OCI-LY1 (cell line): ENCODE results near the gene TTC38.

Experiments used
- EZH2 ChIP-seq: fragments of 200-600 bp; sonication (generic), shearing (Covaris generic); IDR thresholded peaks from 2 replicates; pipeline ENCODE4 v1.8.0; 2017; ENCODE audit warnings: borderline replicate concordance, mixed run types, mild to moderate bottlenecking, antibody characterized with exemption, low read length, moderate library complexity, mixed read lengths
- TF ChIP-seq, protein P1 (sequence below): fragments of 200-600 bp; sonication (generic), shearing (Covaris generic); IDR thresholded peaks from 2 replicates; pipeline ENCODE4 v1.5.1; 2017; ENCODE audit warnings: mild to moderate bottlenecking, antibody characterized with exemption, low read length, moderate library complexity, mixed read lengths

DNA sequence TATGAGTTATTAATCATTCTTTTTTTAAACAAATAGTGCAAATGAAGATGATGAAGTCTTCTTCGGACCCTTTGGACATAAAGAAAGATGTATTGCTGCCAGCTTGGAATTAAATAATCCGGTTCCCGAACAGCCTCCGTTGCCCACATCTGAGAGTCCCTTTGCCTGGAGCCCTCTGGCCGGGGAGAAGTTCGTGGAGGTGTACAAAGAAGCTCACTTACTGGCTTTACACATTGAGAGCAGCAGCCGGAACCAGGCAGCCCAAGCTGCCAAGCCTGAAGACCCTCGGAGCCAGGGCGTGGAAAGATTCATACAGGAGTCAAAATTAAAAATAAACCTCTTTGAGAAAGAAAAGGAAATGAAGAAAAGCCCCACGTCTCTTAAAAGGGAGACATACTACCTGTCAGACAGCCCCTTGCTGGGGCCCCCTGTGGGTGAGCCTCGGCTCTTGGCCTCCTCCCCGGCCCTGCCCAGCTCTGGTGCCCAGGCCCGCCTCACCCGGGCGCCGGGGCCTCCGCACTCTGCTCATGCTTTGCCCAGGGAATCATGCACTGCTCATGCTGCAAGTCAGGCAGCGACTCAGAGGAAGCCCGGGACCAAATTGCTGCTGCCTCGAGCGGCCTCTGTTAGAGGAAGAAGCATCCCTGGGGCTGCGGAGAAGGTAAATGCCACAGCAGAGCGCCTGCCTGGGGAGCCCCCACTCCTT is 40.6 kb downstream of the TTC38 start:
- no peak for TF ChIP-seq EZH2
- TF ChIP-seq, protein P1, sequence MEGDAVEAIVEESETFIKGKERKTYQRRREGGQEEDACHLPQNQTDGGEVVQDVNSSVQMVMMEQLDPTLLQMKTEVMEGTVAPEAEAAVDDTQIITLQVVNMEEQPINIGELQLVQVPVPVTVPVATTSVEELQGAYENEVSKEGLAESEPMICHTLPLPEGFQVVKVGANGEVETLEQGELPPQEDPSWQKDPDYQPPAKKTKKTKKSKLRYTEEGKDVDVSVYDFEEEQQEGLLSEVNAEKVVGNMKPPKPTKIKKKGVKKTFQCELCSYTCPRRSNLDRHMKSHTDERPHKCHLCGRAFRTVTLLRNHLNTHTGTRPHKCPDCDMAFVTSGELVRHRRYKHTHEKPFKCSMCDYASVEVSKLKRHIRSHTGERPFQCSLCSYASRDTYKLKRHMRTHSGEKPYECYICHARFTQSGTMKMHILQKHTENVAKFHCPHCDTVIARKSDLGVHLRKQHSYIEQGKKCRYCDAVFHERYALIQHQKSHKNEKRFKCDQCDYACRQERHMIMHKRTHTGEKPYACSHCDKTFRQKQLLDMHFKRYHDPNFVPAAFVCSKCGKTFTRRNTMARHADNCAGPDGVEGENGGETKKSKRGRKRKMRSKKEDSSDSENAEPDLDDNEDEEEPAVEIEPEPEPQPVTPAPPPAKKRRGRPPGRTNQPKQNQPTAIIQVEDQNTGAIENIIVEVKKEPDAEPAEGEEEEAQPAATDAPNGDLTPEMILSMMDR: no peak
